ENCODE results near the gene AK5.

AK5 gene

GRCh38 chr1:77263708-77264107 lies 18.1 kb upstream of the AK5 start:
- TF ChIP-seq REST (IDR thresholded peaks at IDR 0.05; ENCODE audit: insufficient read depth in 1 of 2, low read depth in 2 of 2, low read length in 2 of 2), result no peak
- no peak for TF ChIP-seq FOXP2 (optimal IDR thresholded peaks at IDR 0.05; ENCODE audit: borderline replicate concordance, extremely low read depth, extremely low read length, insufficient read depth)
- TF ChIP-seq SIN3A (IDR thresholded peaks at IDR 0.05; ENCODE audit: borderline replicate concordance, insufficient read depth, low read length), result no peak
- TF ChIP-seq TAF1 (IDR thresholded peaks at IDR 0.05; ENCODE audit: borderline replicate concordance, insufficient read depth, low read length), result no peak
- no peak for TF ChIP-seq POLR2AphosphoS5 (IDR thresholded peaks at IDR 0.05; ENCODE audit: low read depth, low read length)

- TF ChIP-seq TAF1 (IDR thresholded peaks at IDR 0.05; ENCODE audit: borderline replicate concordance, insufficient read depth, low read length) (no peak), SIN3A (IDR thresholded peaks at IDR 0.05; ENCODE audit: borderline replicate concordance, insufficient read depth, low read length) (no peak), REST (IDR thresholded peaks at IDR 0.05; ENCODE audit: insufficient read depth in 1 of 2, low read depth in 2 of 2, low read length in 2 of 2) (no peak), FOXP2 (optimal IDR thresholded peaks at IDR 0.05; ENCODE audit: borderline replicate concordance, extremely low read depth, extremely low read length, insufficient read depth) (no peak)
Measured at GRCh38 chr1:77265180-77265579, 16.6 kb upstream of the AK5 start.

GRCh38 chr1:77267035-77267434 lies 14.8 kb upstream of the AK5 start:
- TF ChIP-seq SIN3A (IDR thresholded peaks at IDR 0.05; ENCODE audit: borderline replicate concordance, insufficient read depth, low read length) (no peak), FOXP2 (optimal IDR thresholded peaks at IDR 0.05; ENCODE audit: borderline replicate concordance, extremely low read depth, extremely low read length, insufficient read depth) (no peak), REST (IDR thresholded peaks at IDR 0.05; ENCODE audit: insufficient read depth in 1 of 2, low read depth in 2 of 2, low read length in 2 of 2) (no peak), POLR2AphosphoS5 (IDR thresholded peaks at IDR 0.05; ENCODE audit: low read depth, low read length) (no peak), TAF1 (IDR thresholded peaks at IDR 0.05; ENCODE audit: borderline replicate concordance, insufficient read depth, low read length) (no peak)

GRCh38 chr1:77271852-77272580 lies 9.8 kb upstream of the AK5 start:
- TF ChIP-seq FOXP2 (optimal IDR thresholded peaks at IDR 0.05; ENCODE audit: borderline replicate concordance, extremely low read depth, extremely low read length, insufficient read depth) (no peak), SIN3A (IDR thresholded peaks at IDR 0.05; ENCODE audit: borderline replicate concordance, insufficient read depth, low read length) (no peak), POLR2AphosphoS5 (IDR thresholded peaks at IDR 0.05; ENCODE audit: low read depth, low read length) (no peak), REST (IDR thresholded peaks at IDR 0.05; ENCODE audit: insufficient read depth in 1 of 2, low read depth in 2 of 2, low read length in 2 of 2) (no peak), TAF1 (IDR thresholded peaks at IDR 0.05; ENCODE audit: borderline replicate concordance, insufficient read depth, low read length) (no peak)
